ENCODE measurements around the gene SUCLG2.

DNA sequence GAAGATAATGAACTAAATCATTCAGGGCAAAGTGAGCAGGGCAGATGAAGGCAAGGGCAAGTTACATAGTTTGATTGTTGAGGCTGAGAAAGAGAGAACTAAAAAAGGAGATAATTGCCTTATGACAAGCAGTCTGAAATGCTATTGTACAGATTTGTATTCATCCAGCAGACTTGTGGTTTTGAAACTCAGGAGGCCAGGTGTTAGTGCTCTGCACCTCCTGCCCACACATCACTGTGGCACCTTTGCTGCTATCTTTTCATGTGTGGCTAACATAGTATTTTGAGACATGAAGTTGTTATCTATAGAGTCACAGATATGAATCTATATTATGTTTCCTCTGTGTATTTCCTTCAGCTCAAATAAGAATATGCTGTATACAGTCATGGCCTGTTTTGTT is 24.3 kb upstream of the SUCLG2 start:
- TF ChIP-seq CTCF (conservative IDR thresholded peaks at IDR 0.05 in 1 of 2, IDR thresholded peaks at IDR 0.05 in 1 of 2; ENCODE audit: low read depth in 1 of 2, low read length in 2 of 2), result no peak
- no peak for TF ChIP-seq EZH2 (IDR thresholded peaks at IDR 0.05; ENCODE audit: low read length, missing control alignments)
